ENCODE measurements around the gene OXSR1. TPM values are rescaled to one million over a fixed set of nuclear protein-coding genes. Genes with fewer than 3 reads are reported as not detected.

OXSR1 gene
- total RNA-seq, 2 donors from 2014 or later, result 21.2 to 32.7 TPM

- Histone ChIP-seq H3K27me3 (replicated peaks; ENCODE audit: insufficient read depth) (no peaks in the 10 kb centered on the region), H3K4me3 (no peak overlapping the region), H3K36me3 (no peaks in the 10 kb centered on the region), H3K4me1 (replicated peaks) (no peaks in the 10 kb centered on the region), H3K27ac (no peak overlapping the region), H3K9me3 (no peaks in the 10 kb centered on the region)
- intact Hi-C loops (cut with DNase I), result no loop called here
- no peak for DNase-seq (ENCODE audit: low spot score)
- WGBS, result 91% methylated on average over 2 of the region's 2 CpGs
- TF ChIP-seq POLR2AphosphoS5 (IDR thresholded peaks at IDR 0.05), result no peak
- TF ChIP-seq POLR2A (IDR thresholded peaks at IDR 0.05), result no peak
- TF ChIP-seq CTCF (IDR thresholded peaks at IDR 0.05), result no peak
These were observed 44.9 kb downstream of the OXSR1 start for GRCh38 chr3:38210141-38210757.

GRCh38 chr3:38212141-38212540 lies 46.8 kb downstream of the OXSR1 start:
- Histone ChIP-seq H3K36me3 (no peaks in the 10 kb centered on the region), H3K4me3 (no peak overlapping the region), H3K9me3 (no peaks in the 10 kb centered on the region), H3K4me1 (replicated peaks) (no peaks in the 10 kb centered on the region), H3K27me3 (replicated peaks; ENCODE audit: insufficient read depth) (no peaks in the 10 kb centered on the region), H3K27ac (no peak overlapping the region)
- 79% methylated on average over 1 of the region's 1 CpG for WGBS
- no peak for DNase-seq (ENCODE audit: low spot score)
- intact Hi-C loops (cut with DNase I), result no loop called here
- TF ChIP-seq POLR2AphosphoS5 (IDR thresholded peaks at IDR 0.05) (no peak), POLR2A (IDR thresholded peaks at IDR 0.05) (no peak), CTCF (IDR thresholded peaks at IDR 0.05) (no peak)

- Histone ChIP-seq H3K27ac (no peak overlapping the region), H3K4me1 (replicated peaks) (no peaks in the 10 kb centered on the region), H3K36me3 (no peaks in the 10 kb centered on the region), H3K9me3 (no peaks in the 10 kb centered on the region), H3K27me3 (replicated peaks; ENCODE audit: insufficient read depth) (no peaks in the 10 kb centered on the region), H3K4me3 (no peak overlapping the region)
- WGBS, result 96% methylated on average over 2 of the region's 2 CpGs
- intact Hi-C loops (cut with DNase I), result no loop called here
- TF ChIP-seq POLR2AphosphoS5 (IDR thresholded peaks at IDR 0.05) (no peak), POLR2A (IDR thresholded peaks at IDR 0.05) (no peak), CTCF (IDR thresholded peaks at IDR 0.05) (no peak)
- DNase-seq (ENCODE audit: low spot score), result no peak
These were observed 49.2 kb downstream of the OXSR1 start for GRCh38 chr3:38214560-38214959.

GRCh38 chr3:38219609-38220197 lies 54.4 kb downstream of the OXSR1 start:
- intact Hi-C loops (cut with DNase I), result no loop called here
- H3K4me1 ChIP-seq (replicated peaks), result no peaks in the 10 kb centered on the region
- H3K27me3 ChIP-seq (replicated peaks; ENCODE audit: insufficient read depth), result no peaks in the 10 kb centered on the region
- no peaks in the 10 kb centered on the region for H3K9me3 ChIP-seq
- no peak overlapping the region for H3K4me3 ChIP-seq
- TF ChIP-seq POLR2A (IDR thresholded peaks at IDR 0.05), result no peak
- no peak for TF ChIP-seq CTCF (IDR thresholded peaks at IDR 0.05)
- no peak for TF ChIP-seq POLR2AphosphoS5 (IDR thresholded peaks at IDR 0.05)
- H3K36me3 ChIP-seq, result no peaks in the 10 kb centered on the region
- 99% methylated on average over 3 of the region's 3 CpGs for WGBS
- H3K27ac ChIP-seq, result no peak overlapping the region
- DNase-seq (ENCODE audit: low spot score), result no peak

GRCh38 chr3:38221005-38221404 lies 55.7 kb downstream of the OXSR1 start:
- Histone ChIP-seq H3K36me3 (no peaks in the 10 kb centered on the region), H3K4me1 (replicated peaks) (no peaks in the 10 kb centered on the region), H3K27me3 (replicated peaks; ENCODE audit: insufficient read depth) (no peaks in the 10 kb centered on the region), H3K9me3 (no peaks in the 10 kb centered on the region), H3K27ac (no peak overlapping the region), H3K4me3 (no peak overlapping the region)
- DNase-seq (ENCODE audit: low spot score), result no peak
- TF ChIP-seq CTCF (IDR thresholded peaks at IDR 0.05), result no peak
- TF ChIP-seq POLR2A (IDR thresholded peaks at IDR 0.05), result no peak
- no peak for TF ChIP-seq POLR2AphosphoS5 (IDR thresholded peaks at IDR 0.05)
- 87% methylated on average over 1 of the region's 1 CpG for WGBS
- intact Hi-C loops (cut with DNase I), result no loop called here
